GM23338 (cell line): ENCODE measurements around the gene IRX2. TPM values are rescaled to one million over a fixed set of nuclear protein-coding genes. Genes with fewer than 3 reads are reported as not detected.

Source experiments
- ATAC-seq: fragments of 200-7000 bp; cut with Tn5 transposase; 3 replicates; pipeline ENCODE4 v1.9.1; 2020
- DNase-seq: peaks from one replicate; pipeline ENCODE4 v3.0.0-alpha.2; 2015; ENCODE audit warnings: low spot score
- H2AFZ ChIP-seq: fragments of 200-600 bp; sonication (generic); 2 replicates; pipeline ENCODE4 v1.8.0; 2016; ENCODE audit warnings: antibody characterized with exemption, mild to moderate bottlenecking, moderate library complexity
- H3F3A ChIP-seq: fragments of 200-600 bp; sonication (generic); replicated peaks from 2 replicates; pipeline ENCODE4 v1.8.0; 2017; ENCODE audit warnings: antibody characterized with exemption, mixed run types, low read depth
- H3K27ac ChIP-seq: fragments of 200-600 bp; sonication (generic); 2 replicates; pipeline ENCODE4 v1.6.1; 2016; ENCODE audit warnings: low read depth
- H3K27me3 ChIP-seq: fragments of 200-600 bp; sonication (generic); 2 replicates; pipeline ENCODE4 v1.8.0; 2016; ENCODE audit warnings: mild to moderate bottlenecking, mixed run types, moderate library complexity; ENCODE audit not compliant: insufficient read depth
- H3K36me3 ChIP-seq: fragments of 200-600 bp; sonication (generic); 2 replicates; pipeline ENCODE4 v1.8.0; 2016; ENCODE audit warnings: mild to moderate bottlenecking; ENCODE audit not compliant: insufficient read depth
- H3K4me1 ChIP-seq: fragments of 200-600 bp; sonication (generic); 2 replicates; pipeline ENCODE4 v1.8.0; 2016; ENCODE audit warnings: mild to moderate bottlenecking, moderate library complexity; ENCODE audit not compliant: insufficient read depth
- H3K4me2 ChIP-seq: fragments of 200-600 bp; sonication (generic); 2 replicates; pipeline ENCODE4 v1.7.1; 2017; ENCODE audit warnings: mixed run types
- H3K4me3 ChIP-seq: fragments of 200-600 bp; sonication (generic); 2 replicates; pipeline ENCODE4 v1.6.1; 2016; ENCODE audit warnings: mixed run types
- H3K79me2 ChIP-seq: fragments of 200-600 bp; sonication (generic); replicated peaks from 2 replicates; pipeline ENCODE4 v1.8.0; 2017; ENCODE audit warnings: mild to moderate bottlenecking; ENCODE audit not compliant: insufficient read depth
- H3K9me2 ChIP-seq: fragments of 200-600 bp; sonication (generic); 2 replicates; pipeline ENCODE4 v1.8.0; 2017; ENCODE audit not compliant: insufficient read depth
- H4K20me1 ChIP-seq: fragments of 200-600 bp; sonication (generic); replicated peaks from 2 replicates; pipeline ENCODE4 v1.8.0; 2017; ENCODE audit warnings: mild to moderate bottlenecking; ENCODE audit not compliant: insufficient read depth
- H3K27ac Mint-ChIP-seq: 2 replicates; pipeline ENCODE4 v1.8.0; 2020; ENCODE audit warnings: inconsistent platforms, mild to moderate bottlenecking, moderate library complexity, mixed read lengths
- H3K27me3 Mint-ChIP-seq: 3 replicates; pipeline ENCODE4 v1.8.0; 2022; ENCODE audit warnings: low read depth, mild to moderate bottlenecking, moderate library complexity, mixed read lengths, inconsistent platforms; ENCODE audit not compliant: insufficient read depth, poor library complexity
- H3K36me3 Mint-ChIP-seq: 3 replicates; pipeline ENCODE4 v1.8.0; 2021; ENCODE audit warnings: low read depth, mild to moderate bottlenecking, inconsistent platforms, moderate library complexity, mixed read lengths
- H3K4me1 Mint-ChIP-seq: 3 replicates; pipeline ENCODE4 v1.8.0; 2020; ENCODE audit warnings: mild to moderate bottlenecking, inconsistent platforms, mixed read lengths
- H3K4me3 Mint-ChIP-seq: 3 replicates; pipeline ENCODE4 v1.8.0; 2021; ENCODE audit warnings: moderate library complexity, mild to moderate bottlenecking, inconsistent platforms, mixed read lengths
- H3K9me3 Mint-ChIP-seq: 3 replicates; pipeline ENCODE4 v1.8.0; 2020; ENCODE audit warnings: moderate library complexity, mild to moderate bottlenecking, inconsistent platforms, mixed read lengths
- CREB1 ChIP-seq: fragments of 250-450 bp; sonication (Bioruptor Pico); IDR thresholded peaks from 2 replicates; pipeline ENCODE4 v1.5.0; 2020; ENCODE audit warnings: low read depth, mild to moderate bottlenecking, moderate library complexity
- CTCF ChIP-seq, 2 experiments: fragments of 200-600 bp in 1 of 2; sonication (generic) in 1 of 2; conservative IDR thresholded peaks; 2 replicates each; pipeline versions ENCODE4 v1.5.1 to v1.6.1; 2016 to 2017; ENCODE audit warnings: antibody characterized with exemption in 2 of 2, low read depth in 2 of 2, mild to moderate bottlenecking in 2 of 2, moderate library complexity in 1 of 2
- ETS1 ChIP-seq: IDR thresholded peaks from 2 replicates; pipeline ENCODE4 v1.6.1; 2016; ENCODE audit warnings: antibody characterized with exemption
- EZH2 ChIP-seq: fragments of 200-600 bp; sonication (generic); IDR thresholded peaks from one replicate; pipeline ENCODE4 v1.8.0; 2017; ENCODE audit warnings: antibody characterized with exemption, mild to moderate bottlenecking, low read depth; ENCODE audit not compliant: unreplicated experiment
- EZH2phosphoT487 ChIP-seq: fragments of 200-600 bp; sonication (generic); IDR thresholded peaks from one replicate; pipeline ENCODE4 v1.8.1; 2018; ENCODE audit warnings: antibody characterized with exemption; ENCODE audit not compliant: unreplicated experiment
- JUNB ChIP-seq: IDR thresholded peaks from one replicate; pipeline ENCODE4 v1.6.1; 2016; ENCODE audit warnings: antibody characterized with exemption; ENCODE audit not compliant: unreplicated experiment
- POLR2AphosphoS5 ChIP-seq: IDR thresholded peaks from 2 replicates; pipeline ENCODE4 v1.6.1; 2016; ENCODE audit warnings: antibody characterized with exemption, low read depth
- REST ChIP-seq: IDR thresholded peaks from one replicate; pipeline ENCODE4 v1.6.1; 2018; ENCODE audit warnings: antibody characterized with exemption; ENCODE audit not compliant: unreplicated experiment
- STAT1 ChIP-seq: IDR thresholded peaks from one replicate; pipeline ENCODE4 v1.6.1; 2016; ENCODE audit warnings: antibody characterized with exemption; ENCODE audit not compliant: unreplicated experiment
- ZNF331 ChIP-seq: fragments of 250-450 bp; sonication (Bioruptor Pico); IDR thresholded peaks from 2 replicates; pipeline ENCODE4 v1.5.0; 2020; ENCODE audit warnings: low read depth, mild to moderate bottlenecking, moderate library complexity
- polyA plus RNA-seq: library from polyadenylated mRNA; unstranded; fragments of >200 nt; fragmentation: Nextera tagmentation; extraction: Ambion mirVana; gene quantifications from 2 replicates; pipeline ENCODE4 v1.2.1, GENCODE V29; 2016
- total RNA-seq: library from RNA; depleted of rRNA; stranded (reverse); fragments of >200 nt; shearing (Covaris generic); gene quantifications from 2 replicates; pipeline ENCODE4 v1.2.3, GENCODE V29; 2014

Gene IRX2
- total and polyA plus RNA-seq, 2 experiments from 2014 or later: 13.6 to 25.3 TPM

- no peak for TF ChIP-seq EZH2phosphoT487
- TF ChIP-seq REST: no peak
- no peak for TF ChIP-seq STAT1
- no peak for TF ChIP-seq ETS1
- TF ChIP-seq JUNB: no peak
- TF ChIP-seq EZH2: no peak
Observed at GRCh38 chr5:2714026-2714425, 37.5 kb downstream of the IRX2 start (continued).

GRCh38 chr5:2711446-2712425 is 39.7 kb downstream of the IRX2 start:
- Histone ChIP-seq H3K36me3 (no peaks in the 10 kb centered on the region), H3F3A (no peaks in the 10 kb centered on the region), H3K9me2 (no peaks in the 10 kb centered on the region), H3K4me1 (no peaks in the 10 kb centered on the region; the same call in 1 of the 2 replicates), H3K79me2 (no peaks in the 10 kb centered on the region), H2AFZ (0 out of 2 replicates have a peak overlapping the region, but pooled peaks have one; percentile 18), H3K4me3 (no peak overlapping the region), H3K27ac (no peak overlapping the region), H4K20me1 (no peaks in the 10 kb centered on the region), H3K4me2 (no peak overlapping the region), H3K27me3 (no peaks in the 10 kb centered on the region)
- H3K36me3 Mint-ChIP-seq: no peaks in the 10 kb centered on the region
- peaks cover 6% of the 10 kb centered on the region for H3K27me3 Mint-ChIP-seq
- H3K9me3 Mint-ChIP-seq: no peaks in the 10 kb centered on the region; the same call in 2 of the 3 replicates
- no peak for DNase-seq
- ATAC-seq: no peak
- no peak for TF ChIP-seq POLR2AphosphoS5
- H3K4me1 Mint-ChIP-seq: peaks cover 9% of the 10 kb centered on the region
- H3K27ac Mint-ChIP-seq: no peak overlapping the region
- H3K4me3 Mint-ChIP-seq: no peak overlapping the region

GRCh38 chr5:2710910-2711309 is 40.6 kb downstream of the IRX2 start:
- no peak overlapping the region for H3K4me2 ChIP-seq
- H3F3A ChIP-seq: no peaks in the 10 kb centered on the region
- peaks cover 7% of the 10 kb centered on the region for H3K27me3 Mint-ChIP-seq
- H3K27ac ChIP-seq: no peak overlapping the region
- no peak for TF ChIP-seq ZNF331 (CRISPR knock-in tag)
- peak; percentile 12 to 51; a peak in 3 of 4 replicates for TF ChIP-seq CTCF (conservative IDR thresholded peaks at IDR 0.05; ENCODE audit: low read depth in 2 of 2)
- no peak for TF ChIP-seq CREB1
- no peak for TF ChIP-seq EZH2phosphoT487
- H3K4me1 ChIP-seq: no peaks in the 10 kb centered on the region; the same call in 1 of the 2 replicates
- no peaks in the 10 kb centered on the region for H3K79me2 ChIP-seq
- H2AFZ ChIP-seq: no peak overlapping the region
- no peak overlapping the region for H3K27ac Mint-ChIP-seq
- H3K9me3 Mint-ChIP-seq: no peaks in the 10 kb centered on the region; the same call in 2 of the 3 replicates
- H3K4me1 Mint-ChIP-seq: peaks cover 9% of the 10 kb centered on the region
- ATAC-seq: no peak; the same call in 2 of the 3 replicates
- H3K9me2 ChIP-seq: no peaks in the 10 kb centered on the region
- no peaks in the 10 kb centered on the region for H3K27me3 ChIP-seq
- no peaks in the 10 kb centered on the region for H4K20me1 ChIP-seq
- no peak overlapping the region for H3K4me3 Mint-ChIP-seq
- no peaks in the 10 kb centered on the region for H3K36me3 Mint-ChIP-seq
- H3K4me3 ChIP-seq: no peak overlapping the region
- peak; percentile 36 for DNase-seq
- no peaks in the 10 kb centered on the region for H3K36me3 ChIP-seq
